GM18951 (cell line): ENCODE measurements around the gene TACC2.

Experiments
- POLR2A ChIP-seq: IDR thresholded peaks from 4 replicates; pipeline ENCODE4 v1.6.1; 2011; ENCODE audit warnings: mild to moderate bottlenecking; ENCODE audit not compliant: insufficient read length, insufficient read depth; ENCODE audit errors: extremely low read depth
- in situ Hi-C: fragments of 300-500 bp; cut with MboI; formaldehyde crosslinking; loops from one replicate; pipeline ENCODE4 v1.12.0; 2022; ENCODE audit warnings: low sequenced_read_pairs, mixed read lengths, inconsistent platforms; ENCODE audit not compliant: unreplicated experiment

The TACC2 gene

DNA sequence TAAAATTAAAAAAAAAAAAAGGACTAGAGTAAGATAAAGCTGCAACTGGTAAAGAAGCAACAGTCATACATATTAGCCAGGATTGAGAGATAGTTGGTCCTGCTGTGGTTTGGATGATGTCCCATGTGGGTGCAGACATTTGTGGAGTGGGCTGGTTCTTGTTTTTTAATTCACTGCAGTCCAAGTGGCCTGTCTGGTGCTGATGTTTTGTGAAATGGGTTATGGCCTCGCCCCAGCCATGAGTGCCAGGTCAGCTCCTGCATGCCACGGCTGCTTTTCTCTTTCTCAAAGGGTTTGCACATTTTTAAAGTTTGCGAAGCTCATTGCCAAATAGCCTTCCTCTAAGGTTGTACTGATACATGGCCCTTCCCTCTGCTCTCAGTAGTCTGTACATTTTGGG lies 268.1 kb downstream of the TACC2 start:
- TF ChIP-seq POLR2A: no peak
- in situ Hi-C loops: no loop called here

DNA sequence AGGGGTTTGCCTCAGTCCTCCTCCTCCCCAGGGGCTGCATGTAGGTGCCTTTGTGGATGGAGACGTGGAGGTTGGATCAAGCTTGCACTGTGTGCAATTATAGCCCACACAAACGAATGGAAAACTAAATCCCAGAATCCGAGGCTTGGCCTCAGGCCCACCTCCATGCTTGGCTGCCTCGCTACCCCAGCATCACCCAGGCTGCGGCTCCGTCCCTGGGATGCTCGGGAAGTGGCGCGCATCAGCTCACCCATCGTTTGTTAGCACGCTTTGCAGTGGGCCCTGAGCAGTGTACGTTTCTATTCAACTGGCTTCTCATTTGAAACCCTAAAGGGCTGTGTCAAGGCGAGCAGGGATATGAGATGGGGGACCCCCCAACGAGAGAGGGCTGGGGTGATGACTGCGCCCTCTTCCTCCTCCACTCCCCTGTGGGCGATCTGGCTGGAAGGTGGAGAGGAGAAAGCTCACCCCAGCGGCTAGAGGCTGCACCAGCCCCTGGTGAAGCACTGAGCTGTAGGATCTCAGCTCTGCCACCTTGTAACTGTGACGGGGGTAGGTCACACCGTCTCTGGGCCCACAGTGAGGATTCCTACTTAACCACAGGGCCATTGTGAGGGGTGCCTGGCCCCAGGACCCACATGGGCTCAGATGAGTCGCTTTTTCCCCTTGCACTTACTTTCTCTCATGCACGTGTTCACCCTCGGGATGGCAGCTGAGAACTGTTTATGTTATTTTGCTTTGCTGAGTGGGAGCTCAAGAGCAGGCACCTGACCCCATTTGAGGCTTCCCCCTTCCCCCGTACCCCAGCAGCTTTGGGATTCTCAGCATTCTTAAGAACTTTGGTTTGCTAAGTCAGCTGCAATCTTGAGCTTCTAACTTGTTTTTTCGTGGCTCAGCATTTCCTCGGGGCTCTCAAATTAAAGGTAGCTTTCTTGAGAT lies 269.4 kb downstream of the TACC2 start:
- in situ Hi-C loops: no loop called here
- TF ChIP-seq POLR2A: no peak

GRCh38 chr10:122259075-122259466 lies 270.1 kb downstream of the TACC2 start:
- in situ Hi-C loops: no loop called here
- no peak for TF ChIP-seq POLR2A

DNA sequence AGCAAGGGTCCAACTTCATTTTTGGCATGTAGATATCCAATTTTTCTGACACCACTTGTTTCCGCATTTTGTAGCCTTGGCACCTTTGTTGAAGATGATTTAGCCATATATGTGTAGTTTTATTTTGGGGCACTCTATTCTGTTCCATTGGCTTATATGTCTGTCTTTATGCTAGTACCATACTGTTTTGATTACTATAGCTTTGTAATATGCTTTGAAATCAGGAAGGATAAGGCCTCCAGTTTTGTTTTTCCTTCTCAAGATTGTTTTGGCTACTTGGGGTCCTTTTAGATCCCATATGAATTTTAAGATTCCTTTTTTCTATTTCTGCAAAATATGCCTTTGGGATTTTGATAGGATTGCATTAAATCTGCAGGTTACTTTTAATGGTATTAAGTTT lies 272.6 kb downstream of the TACC2 start:
- in situ Hi-C loops: no loop called here
- TF ChIP-seq POLR2A: no peak

DNA sequence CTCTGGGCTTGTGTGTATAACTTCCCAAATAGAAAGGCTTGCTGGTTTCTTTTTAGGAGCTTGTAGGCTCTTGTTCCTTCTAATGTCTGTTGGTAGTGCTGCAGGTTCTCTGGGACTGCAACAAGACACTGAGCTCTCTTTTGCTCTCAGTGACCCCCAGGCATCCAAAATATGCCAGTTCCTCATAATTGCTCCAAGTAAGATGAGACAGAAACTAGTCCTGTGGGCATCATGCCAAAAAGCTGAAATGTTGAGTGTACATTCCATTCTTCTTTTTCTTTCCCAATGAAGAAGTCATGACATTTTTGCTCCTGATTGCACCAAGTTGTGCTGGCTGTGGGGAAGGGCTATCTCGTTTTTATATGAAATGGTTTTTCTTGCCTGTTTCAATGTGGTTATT lies 275.0 kb downstream of the TACC2 start:
- in situ Hi-C loops: no loop called here
- no peak for TF ChIP-seq POLR2A

DNA sequence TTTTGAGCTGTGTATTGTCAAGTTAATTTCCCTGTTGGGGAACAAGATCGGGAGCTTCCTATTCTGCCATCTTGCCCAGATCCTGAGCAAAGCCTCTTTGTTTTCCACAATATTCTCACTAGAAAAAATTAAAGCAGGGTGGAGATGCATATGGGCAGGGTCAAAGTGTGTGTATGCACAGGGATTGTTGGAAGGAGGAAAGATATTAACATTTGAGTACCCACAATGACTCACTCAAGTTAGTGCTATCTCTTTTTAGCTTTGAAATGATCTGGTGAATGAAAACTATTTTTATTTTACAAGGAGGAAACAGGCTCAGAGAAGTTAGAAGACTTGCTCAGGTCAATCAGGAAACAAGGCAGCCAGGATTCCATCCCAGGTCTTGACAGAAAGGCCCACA lies 275.5 kb downstream of the TACC2 start:
- TF ChIP-seq POLR2A: no peak
- in situ Hi-C loops: no loop called here

DNA sequence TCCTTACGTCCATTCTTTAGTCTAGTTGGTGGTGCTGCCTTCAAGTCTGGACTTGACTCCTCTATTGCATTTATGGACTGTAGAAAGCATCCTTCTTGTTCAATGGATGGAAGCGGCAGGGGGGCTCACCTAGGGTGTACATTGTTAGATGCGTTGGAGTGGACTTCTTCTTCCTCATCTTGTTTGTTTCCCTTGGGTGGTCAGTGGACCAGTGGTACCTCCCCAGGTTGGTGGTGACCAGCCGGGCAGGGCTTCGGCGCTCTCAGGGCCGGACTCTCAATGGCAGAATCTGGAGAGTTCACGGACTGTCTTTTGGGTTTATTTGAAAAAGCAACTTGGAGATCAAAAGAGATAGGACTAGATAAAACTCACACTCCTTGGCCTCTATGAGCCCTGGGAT lies 276.0 kb downstream of the TACC2 start:
- no peak for TF ChIP-seq POLR2A
- in situ Hi-C loops: no loop called here

- no peak for TF ChIP-seq POLR2A
- in situ Hi-C loops: no loop called here
These were observed 276.9 kb downstream of the TACC2 start for GRCh38 chr10:122265896-122266295.

GRCh38 chr10:122267849-122268737 lies 279.1 kb downstream of the TACC2 start:
- in situ Hi-C loops: no loop called here
- no peak for TF ChIP-seq POLR2A

GRCh38 chr10:122269059-122269687 lies 280.2 kb downstream of the TACC2 start:
- in situ Hi-C loops: no loop called here
- no peak for TF ChIP-seq POLR2A

DNA sequence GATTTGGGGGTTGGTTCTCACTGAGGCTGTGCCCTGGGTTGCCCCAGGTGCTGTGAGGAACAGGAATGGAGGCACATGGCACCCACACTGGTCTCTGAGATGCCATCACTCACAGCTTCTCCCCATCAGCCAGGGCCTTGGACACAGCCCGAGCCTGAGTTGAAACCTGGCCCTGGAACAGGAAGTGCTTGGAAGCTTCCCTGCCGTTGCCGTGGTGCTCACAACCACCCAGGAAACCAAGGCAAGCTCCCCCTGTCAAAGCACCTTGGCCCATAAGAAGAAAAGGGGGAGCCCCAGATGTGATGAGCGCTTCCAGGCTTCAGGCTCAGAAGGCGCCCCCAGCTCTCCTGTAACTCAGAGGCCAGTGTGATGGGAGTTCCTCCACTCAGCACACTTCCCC lies 282.1 kb downstream of the TACC2 start, which contains the start of gene BTBD16:
TSS of gene BTBD16 (plus strand) at position 221 of the 400 bp plus-strand sequence. CDS start 3,786 bp downstream, outside the sequence.
- in situ Hi-C loops: no loop called here
- TF ChIP-seq POLR2A: no peak

DNA sequence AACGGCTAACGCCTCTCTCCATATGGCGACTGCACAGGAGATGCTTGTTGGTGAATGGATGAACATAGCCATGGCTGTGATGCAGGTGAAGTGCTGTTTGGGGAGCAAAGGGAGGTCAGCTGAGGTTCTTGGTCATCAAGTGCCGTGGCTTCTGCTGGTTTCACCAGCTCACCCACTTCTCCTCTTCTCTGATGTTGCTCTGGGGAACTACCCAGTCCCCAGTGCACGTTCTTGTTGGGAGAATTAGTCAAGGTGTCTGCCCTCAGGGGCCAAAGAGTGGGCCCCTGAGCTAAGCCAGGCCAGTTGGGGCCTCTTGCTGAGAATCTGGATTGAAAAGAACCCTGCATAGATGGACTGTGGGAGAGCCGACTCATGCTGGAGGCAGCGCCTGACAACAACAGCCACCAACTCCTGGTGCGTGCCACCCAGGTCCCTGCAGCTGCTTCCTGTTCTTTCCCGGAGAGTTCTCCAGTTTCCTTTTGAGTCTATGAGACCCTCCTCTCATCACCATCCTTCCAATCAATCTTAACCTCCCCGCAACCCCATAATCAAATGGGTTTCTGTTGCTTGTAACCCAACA lies 285.1 kb downstream of the TACC2 start:
- in situ Hi-C loops: no loop called here
- no peak for TF ChIP-seq POLR2A

DNA sequence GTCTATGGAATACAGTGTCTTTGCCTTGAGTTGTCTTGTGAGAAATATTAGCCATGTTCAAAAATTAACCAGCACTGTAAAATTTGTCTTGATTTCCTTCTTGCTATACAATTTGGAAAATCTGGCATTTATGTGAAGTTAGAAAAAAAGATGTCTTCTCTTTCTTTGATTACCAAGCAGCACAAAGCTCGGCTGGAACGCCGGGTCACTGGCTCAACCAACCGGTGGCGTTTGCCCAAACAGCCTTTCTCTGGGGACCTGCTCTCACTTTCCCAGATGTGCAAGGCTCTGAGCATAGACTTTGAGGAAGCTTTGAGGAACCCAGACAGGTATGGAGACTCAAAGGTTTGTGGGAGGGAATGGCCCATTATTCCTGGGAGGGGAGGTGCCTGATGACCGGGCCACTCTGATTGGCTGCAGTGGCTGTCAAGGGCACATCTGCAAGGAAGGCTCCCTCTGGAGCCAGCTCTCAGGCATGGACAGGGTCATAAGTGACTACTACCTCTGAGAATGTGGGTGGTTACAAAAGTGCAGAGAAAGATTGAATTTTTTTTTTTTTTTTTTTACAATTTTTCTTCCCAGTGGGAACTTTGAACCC lies 287.7 kb downstream of the TACC2 start:
- in situ Hi-C loops: no loop called here
- no peak for TF ChIP-seq POLR2A
